PFSK-1 (cell line): ENCODE measurements around the gene TENT4A.

Experiments
- POLR2AphosphoS5 ChIP-seq: IDR thresholded peaks from 2 replicates; pipeline ENCODE4 v1.6.1; 2012; ENCODE audit warnings: low read depth, mild to moderate bottlenecking, control low read depth, low read length, moderate library complexity
- REST ChIP-seq, 2 experiments: IDR thresholded peaks; 2 replicates each; pipeline versions ENCODE4 v1.6.1 to v1.8.0; 2011 to 2012; ENCODE audit warnings: low read depth in 2 of 2, low read length in 2 of 2, control low read depth in 1 of 2, inconsistent platforms in 1 of 2, mild to moderate bottlenecking in 1 of 2, moderate library complexity in 1 of 2; ENCODE audit not compliant: insufficient read depth in 1 of 2
- TAF1 ChIP-seq: IDR thresholded peaks from 2 replicates; pipeline ENCODE4 v1.6.1; 2012; ENCODE audit warnings: low read length, control low read depth, borderline replicate concordance; ENCODE audit not compliant: insufficient read depth

- TF ChIP-seq POLR2AphosphoS5 (no peak), REST (IDR thresholded peaks at IDR 0.05; ENCODE audit: insufficient read depth in 1 of 2, low read depth in 2 of 2, low read length in 2 of 2) (no peak), TAF1 (no peak)
Measured at GRCh38 chr5:6788439-6788838, 75.2 kb downstream of the TENT4A start.
